Panc1 (cell line): ENCODE measurements around the gene PACSIN1. TPM values are rescaled to one million over a fixed set of nuclear protein-coding genes. Genes with fewer than 3 reads are reported as not detected.

Source experiments
- ATAC-seq: fragments of 200-7000 bp; cut with Tn5 transposase; 2 replicates; pipeline ENCODE4 v1.9.1; 2020; ENCODE audit warnings: mild to moderate bottlenecking, moderate library complexity
- BruUV-seq: library from RNA; stranded (reverse); fragments of 400-500 nt; replicated peaks from 2 replicates; lab custom pipeline; 2021; lab: Mats Ljungman, UMichigan
- CTCF ChIA-PET: fragments of 300-600 bp; sonication (Branson Sonifier 250); formaldehyde crosslinking; loops from one replicate; lab custom pipeline; 2022; ENCODE audit warnings: antibody characterized with exemption; lab: Charles Lee
- POLR2A ChIA-PET: fragments of 300-600 bp; sonication (Branson Sonifier 250); formaldehyde crosslinking; loops from one replicate; lab custom pipeline; 2022; ENCODE audit warnings: antibody characterized with exemption; lab: Charles Lee
- DNase-seq: peaks from one replicate; pipeline ENCODE4 v3.0.0-alpha.2; 2010; ENCODE audit warnings: low read depth, low spot score
- H3K27ac ChIP-seq: 2 replicates; pipeline ENCODE4 v1.5.1; 2011; ENCODE audit warnings: mild to moderate bottlenecking, low read length, inconsistent platforms
- H3K27me3 ChIP-seq: fragments of 200-500 bp; sonication (Bioruptor generic); 2 replicates; pipeline ENCODE4 v1.6.0; 2014; ENCODE audit warnings: low read length, inconsistent platforms; ENCODE audit not compliant: control insufficient read depth, insufficient read depth
- H3K36me3 ChIP-seq: fragments of 200-500 bp; sonication (Bioruptor generic); 2 replicates; pipeline ENCODE4 v1.5.1; 2014; ENCODE audit warnings: inconsistent platforms, mild to moderate bottlenecking, low read length, moderate library complexity; ENCODE audit not compliant: control insufficient read depth, insufficient read depth
- H3K4me1 ChIP-seq: 2 replicates; pipeline ENCODE4 v1.5.1; 2011; ENCODE audit warnings: inconsistent platforms, mild to moderate bottlenecking, low read length, moderate library complexity; ENCODE audit not compliant: control insufficient read depth, insufficient read depth
- H3K4me3 ChIP-seq, 2 experiments: 2 replicates each; pipeline ENCODE4 v1.5.1; 2011 to 2012; ENCODE audit warnings: low read depth in 2 of 2, low read length in 2 of 2, mild to moderate bottlenecking in 2 of 2, inconsistent platforms in 1 of 2, moderate library complexity in 1 of 2
- H3K9me3 ChIP-seq: fragments of 200-500 bp; sonication (Bioruptor generic); 2 replicates; pipeline ENCODE4 v1.5.1; 2014; ENCODE audit warnings: low read depth, mild to moderate bottlenecking, inconsistent platforms, low read length, moderate library complexity; ENCODE audit not compliant: control insufficient read depth, insufficient read depth
- POLR2AphosphoS5 ChIP-seq: IDR thresholded peaks from 2 replicates; pipeline ENCODE4 v1.6.1; 2012; ENCODE audit warnings: mild to moderate bottlenecking, low read depth, low read length, moderate library complexity
- SIN3A ChIP-seq: IDR thresholded peaks from 2 replicates; pipeline ENCODE4 v1.6.1; 2012; ENCODE audit warnings: low read depth, mild to moderate bottlenecking, low read length, moderate library complexity, borderline replicate concordance; ENCODE audit not compliant: insufficient read depth
- TCF7L2 ChIP-seq: IDR thresholded peaks from 2 replicates; pipeline ENCODE4 v1.6.1; 2011; ENCODE audit warnings: mild to moderate bottlenecking, low read depth, low read length, inconsistent platforms
- in situ Hi-C: cut with HindIII; loops from 2 replicates; pipeline ENCODE4 v1.10.0; 2016; ENCODE audit warnings: low sequenced_read_pairs, low pct_unique_long_range_greater_than_20kb
- intact Hi-C: fragments of 100-400 bp; cut with micrococcal nuclease; formaldehyde crosslinking; loops from one replicate; pipeline ENCODE4 v1.10.0; 2022; ENCODE audit not compliant: unreplicated experiment
- total RNA-seq: library from RNA; stranded (reverse); gene quantifications from one replicate; pipeline ENCODE4 v1.2.1, GENCODE V29; 2021; ENCODE audit not compliant: unreplicated experiment
- TF ChIP-seq, protein P1 (sequence below): fragments of 450-650 bp; IDR thresholded peaks from 2 replicates; pipeline ENCODE4 v1.5.1; 2017; ENCODE audit warnings: mild to moderate bottlenecking
- TF ChIP-seq, protein P2 (sequence below), 2 experiments: IDR thresholded peaks; 2 replicates each; pipeline ENCODE4 v1.6.1; 2011 to 2012; ENCODE audit warnings: low read depth in 2 of 2, control low read depth in 1 of 2, low read length in 1 of 2, mild to moderate bottlenecking in 1 of 2, moderate library complexity in 1 of 2; ENCODE audit not compliant: insufficient read depth in 1 of 2

PACSIN1 gene
- total RNA-seq, 1 experiment from 2014 or later = 0.18 TPM

DNA sequence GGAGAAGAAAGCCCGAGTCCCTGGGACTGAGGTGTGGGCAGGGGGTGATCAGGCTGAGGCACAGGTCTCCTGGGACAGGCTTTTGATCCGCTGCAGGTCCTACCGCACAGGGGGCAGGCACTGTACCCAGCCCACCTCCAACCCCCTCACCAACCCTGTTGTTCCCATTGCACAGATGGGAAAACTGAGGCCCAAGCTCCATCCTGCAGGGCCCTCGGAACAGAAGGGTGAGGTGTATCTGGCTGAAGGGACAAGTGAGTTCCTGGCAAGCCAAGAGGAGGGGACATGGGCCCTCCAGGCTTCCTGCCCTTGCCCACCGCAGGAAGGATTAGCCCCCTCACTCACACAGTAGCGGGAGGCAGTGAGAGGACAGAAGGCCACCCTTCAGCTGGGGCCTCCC, 106.7 kb downstream of the PACSIN1 start:
- intact Hi-C loops = no loop called here
- in situ Hi-C loops = no loop called here
- Histone ChIP-seq H3K27me3 (no peaks in the 10 kb centered on the region), H3K9me3 (no peaks in the 10 kb centered on the region), H3K4me1 (no peaks in the 10 kb centered on the region), H3K4me3 (no peak overlapping the region), H3K27ac (no peak overlapping the region), H3K36me3 (no peaks in the 10 kb centered on the region)
- DNase-seq = no peak
- TF ChIP-seq, protein P1, sequence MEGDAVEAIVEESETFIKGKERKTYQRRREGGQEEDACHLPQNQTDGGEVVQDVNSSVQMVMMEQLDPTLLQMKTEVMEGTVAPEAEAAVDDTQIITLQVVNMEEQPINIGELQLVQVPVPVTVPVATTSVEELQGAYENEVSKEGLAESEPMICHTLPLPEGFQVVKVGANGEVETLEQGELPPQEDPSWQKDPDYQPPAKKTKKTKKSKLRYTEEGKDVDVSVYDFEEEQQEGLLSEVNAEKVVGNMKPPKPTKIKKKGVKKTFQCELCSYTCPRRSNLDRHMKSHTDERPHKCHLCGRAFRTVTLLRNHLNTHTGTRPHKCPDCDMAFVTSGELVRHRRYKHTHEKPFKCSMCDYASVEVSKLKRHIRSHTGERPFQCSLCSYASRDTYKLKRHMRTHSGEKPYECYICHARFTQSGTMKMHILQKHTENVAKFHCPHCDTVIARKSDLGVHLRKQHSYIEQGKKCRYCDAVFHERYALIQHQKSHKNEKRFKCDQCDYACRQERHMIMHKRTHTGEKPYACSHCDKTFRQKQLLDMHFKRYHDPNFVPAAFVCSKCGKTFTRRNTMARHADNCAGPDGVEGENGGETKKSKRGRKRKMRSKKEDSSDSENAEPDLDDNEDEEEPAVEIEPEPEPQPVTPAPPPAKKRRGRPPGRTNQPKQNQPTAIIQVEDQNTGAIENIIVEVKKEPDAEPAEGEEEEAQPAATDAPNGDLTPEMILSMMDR = no peak
- TF ChIP-seq POLR2AphosphoS5 (no peak), SIN3A (no peak), TCF7L2 (no peak)
- TF ChIP-seq, protein P2, sequence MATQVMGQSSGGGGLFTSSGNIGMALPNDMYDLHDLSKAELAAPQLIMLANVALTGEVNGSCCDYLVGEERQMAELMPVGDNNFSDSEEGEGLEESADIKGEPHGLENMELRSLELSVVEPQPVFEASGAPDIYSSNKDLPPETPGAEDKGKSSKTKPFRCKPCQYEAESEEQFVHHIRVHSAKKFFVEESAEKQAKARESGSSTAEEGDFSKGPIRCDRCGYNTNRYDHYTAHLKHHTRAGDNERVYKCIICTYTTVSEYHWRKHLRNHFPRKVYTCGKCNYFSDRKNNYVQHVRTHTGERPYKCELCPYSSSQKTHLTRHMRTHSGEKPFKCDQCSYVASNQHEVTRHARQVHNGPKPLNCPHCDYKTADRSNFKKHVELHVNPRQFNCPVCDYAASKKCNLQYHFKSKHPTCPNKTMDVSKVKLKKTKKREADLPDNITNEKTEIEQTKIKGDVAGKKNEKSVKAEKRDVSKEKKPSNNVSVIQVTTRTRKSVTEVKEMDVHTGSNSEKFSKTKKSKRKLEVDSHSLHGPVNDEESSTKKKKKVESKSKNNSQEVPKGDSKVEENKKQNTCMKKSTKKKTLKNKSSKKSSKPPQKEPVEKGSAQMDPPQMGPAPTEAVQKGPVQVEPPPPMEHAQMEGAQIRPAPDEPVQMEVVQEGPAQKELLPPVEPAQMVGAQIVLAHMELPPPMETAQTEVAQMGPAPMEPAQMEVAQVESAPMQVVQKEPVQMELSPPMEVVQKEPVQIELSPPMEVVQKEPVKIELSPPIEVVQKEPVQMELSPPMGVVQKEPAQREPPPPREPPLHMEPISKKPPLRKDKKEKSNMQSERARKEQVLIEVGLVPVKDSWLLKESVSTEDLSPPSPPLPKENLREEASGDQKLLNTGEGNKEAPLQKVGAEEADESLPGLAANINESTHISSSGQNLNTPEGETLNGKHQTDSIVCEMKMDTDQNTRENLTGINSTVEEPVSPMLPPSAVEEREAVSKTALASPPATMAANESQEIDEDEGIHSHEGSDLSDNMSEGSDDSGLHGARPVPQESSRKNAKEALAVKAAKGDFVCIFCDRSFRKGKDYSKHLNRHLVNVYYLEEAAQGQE (IDR thresholded peaks at IDR 0.05; ENCODE audit: insufficient read depth in 1 of 2, low read depth in 2 of 2, low read length in 1 of 2) = no peak
- BruUV-seq = no TSS peak
- ChIA-PET POLR2A (no interaction called here), CTCF (no interaction called here)
- no peak for ATAC-seq

DNA sequence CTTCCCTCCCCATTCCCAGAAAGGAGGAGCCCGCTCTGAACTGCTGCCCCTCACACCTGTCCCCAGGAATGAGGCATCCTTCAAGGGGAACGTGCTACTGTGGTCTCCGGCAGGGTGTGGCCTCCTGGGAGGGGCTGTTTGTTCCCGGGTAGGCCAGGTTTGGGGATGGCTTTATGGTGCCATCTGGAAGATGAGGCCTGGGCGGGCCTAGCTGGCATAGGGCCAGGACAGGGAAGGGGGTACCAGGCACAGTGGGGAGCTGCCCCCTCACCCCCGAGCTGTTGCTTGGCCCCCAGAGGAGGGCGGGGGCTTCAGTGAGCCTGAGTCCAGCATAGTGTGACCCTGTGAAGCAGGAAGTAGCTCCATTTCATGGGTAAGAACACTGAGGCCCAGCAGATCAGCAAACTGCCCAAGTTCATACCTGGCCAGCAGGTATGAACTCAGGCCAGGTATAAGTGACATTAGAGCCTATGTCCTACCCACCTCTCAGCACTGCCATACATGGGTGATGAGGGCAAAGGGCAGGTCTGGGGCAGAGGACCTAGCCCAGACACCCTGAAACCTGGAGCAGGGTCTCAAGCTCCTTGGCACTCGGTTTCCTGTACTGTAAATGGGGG, 107.8 kb downstream of the PACSIN1 start:
- in situ Hi-C loops (no loop called here), intact Hi-C loops (no loop called here)
- TF ChIP-seq SIN3A (no peak), POLR2AphosphoS5 (no peak), TCF7L2 (no peak)
- TF ChIP-seq, protein P1 = no peak
- TF ChIP-seq, protein P2 (IDR thresholded peaks at IDR 0.05; ENCODE audit: insufficient read depth in 1 of 2, low read depth in 2 of 2, low read length in 1 of 2) = no peak
- no TSS peak for BruUV-seq
- Histone ChIP-seq H3K36me3 (no peaks in the 10 kb centered on the region), H3K9me3 (no peaks in the 10 kb centered on the region), H3K27ac (no peak overlapping the region), H3K4me3 (no peak overlapping the region), H3K27me3 (no peaks in the 10 kb centered on the region), H3K4me1 (no peaks in the 10 kb centered on the region)
- POLR2A ChIA-PET = interaction anchor here (0.6 kb wide), 1 partner anchor 642 kb away, joined by 5 read pairs; no protein-coding TSS in a partner anchor
- CTCF ChIA-PET = interaction anchor here (0.7 kb wide), 1 partner anchor 47 kb away, joined by 4 read pairs; no protein-coding TSS in a partner anchor
- ATAC-seq (no peak), DNase-seq (no peak)
